Skeletal muscle tissue (tissue), 4 donors: ENCODE measurements around the gene MSANTD3. TPM values are rescaled to one million over a fixed set of nuclear protein-coding genes. Genes with fewer than 3 reads are reported as not detected.
"Not testable (repeated sequence)": the region's sequence is repeated elsewhere in the genome, so short reads cannot be mapped to it uniquely, and the experiment has no call there.

Experiments used
- H3K27ac ChIP-seq: one replicate; pipeline ENCODE4 v1.7.0; 2013; ENCODE audit warnings: mild to moderate bottlenecking, low read depth, low read length, inconsistent platforms
- H3K27me3 ChIP-seq, 3 donors: one replicate each; pipeline ENCODE4 v1.7.0; 2013; ENCODE audit warnings: low read length in 3 of 3; ENCODE audit not compliant: control insufficient read depth in 3 of 3, insufficient read depth in 3 of 3
- H3K36me3 ChIP-seq, 3 donors: one replicate each; pipeline ENCODE4 v1.7.0; 2013; ENCODE audit warnings: low read length in 3 of 3; ENCODE audit not compliant: control insufficient read depth in 3 of 3, insufficient read depth in 3 of 3
- H3K4me1 ChIP-seq, 3 donors: one replicate each; pipeline ENCODE4 v1.7.0; 2013; ENCODE audit warnings: low read length in 3 of 3, mild to moderate bottlenecking in 3 of 3; ENCODE audit not compliant: control insufficient read depth in 3 of 3, insufficient read depth in 3 of 3
- H3K4me3 ChIP-seq, 3 donors: one replicate each; pipeline ENCODE4 v1.7.0; 2013; ENCODE audit warnings: low read length in 3 of 3
- H3K9ac ChIP-seq, 3 donors: one replicate each; pipeline ENCODE4 v1.7.0; 2013; ENCODE audit warnings: low read length in 3 of 3, mild to moderate bottlenecking in 3 of 3, moderate library complexity in 2 of 3, low read depth in 1 of 3
- H3K9me3 ChIP-seq, 3 donors: one replicate each; pipeline ENCODE4 v1.7.0; 2013; ENCODE audit warnings: low read length in 3 of 3; ENCODE audit not compliant: control insufficient read depth in 3 of 3
- total RNA-seq: library from RNA; depleted of rRNA; stranded (reverse); fragments of >200 nt; gene quantifications from one replicate; pipeline ENCODE4 v1.2.3, GENCODE V29; 2014
- donor health status: Osteomylitis.

MSANTD3 gene, protein sequence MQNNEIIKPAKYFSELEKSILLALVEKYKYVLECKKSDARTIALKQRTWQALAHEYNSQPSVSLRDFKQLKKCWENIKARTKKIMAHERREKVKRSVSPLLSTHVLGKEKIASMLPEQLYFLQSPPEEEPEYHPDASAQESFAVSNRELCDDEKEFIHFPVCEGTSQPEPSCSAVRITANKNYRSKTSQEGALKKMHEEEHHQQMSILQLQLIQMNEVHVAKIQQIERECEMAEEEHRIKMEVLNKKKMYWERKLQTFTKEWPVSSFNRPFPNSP
- total RNA-seq, result 15.7 TPM

DNA sequence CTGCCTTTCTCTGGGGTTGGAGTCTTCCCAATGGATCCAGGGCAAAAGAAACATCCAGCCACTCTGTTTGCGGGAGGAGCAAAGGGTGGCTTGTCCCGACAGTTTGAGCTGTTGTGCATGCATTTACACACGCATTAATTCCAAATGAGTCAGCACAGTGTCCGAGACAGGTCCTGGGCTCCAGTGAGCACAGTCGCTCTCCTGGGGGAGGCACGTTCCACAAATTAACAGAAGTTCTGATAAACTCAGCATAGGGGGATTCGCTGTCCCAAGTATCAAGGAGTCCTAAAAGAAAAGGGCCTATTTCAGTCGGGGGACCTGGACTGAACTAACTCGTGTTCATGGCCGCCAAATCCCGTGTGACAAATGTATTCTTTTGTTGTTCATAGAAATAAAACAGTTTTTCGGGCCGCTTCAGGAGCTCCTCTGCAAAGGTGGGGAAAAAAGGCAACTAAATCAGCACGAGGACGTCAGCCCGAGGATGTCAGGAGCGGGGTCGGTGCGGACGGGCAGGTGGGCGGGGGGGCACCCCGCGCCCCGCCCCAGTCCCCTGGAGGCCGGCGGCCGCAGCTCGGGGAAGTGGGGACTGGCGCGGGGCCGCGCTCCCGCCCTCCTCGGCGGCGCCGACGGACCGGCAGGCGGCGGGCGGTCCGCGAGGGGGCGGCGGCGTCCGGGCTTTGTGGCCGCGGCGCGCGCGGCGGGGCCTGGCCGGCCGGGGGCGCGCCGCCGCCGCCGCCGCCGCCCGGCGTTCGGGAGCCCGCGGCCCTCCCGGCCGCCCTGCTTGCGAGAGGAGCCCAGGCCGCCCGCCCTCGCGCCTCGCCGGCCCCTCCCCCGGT lies at the start of gene MSANTD3:
MSANTD3 (plus strand) TSS at position 614 of the 836 bp plus-strand sequence. CDS start 14,796 bp downstream, outside the sequence.
- Histone ChIP-seq H3K4me3 (peak within 1 kb of the TSS; percentile 68 to 80 (median 79)), H3K9me3 (no peaks in the 10 kb centered on the region), H3K27me3 (no peaks in the 10 kb centered on the region), H3K9ac (peak within 1 kb of the TSS; percentile 82 to 85 (median 85)), H3K36me3 (no peaks in the 10 kb centered on the region), H3K27ac (peak within 1 kb of the TSS; percentile 77), H3K4me1 (peaks cover 20 to 28% (median 24%) of the 10 kb centered on the region in 3 donors)

DNA sequence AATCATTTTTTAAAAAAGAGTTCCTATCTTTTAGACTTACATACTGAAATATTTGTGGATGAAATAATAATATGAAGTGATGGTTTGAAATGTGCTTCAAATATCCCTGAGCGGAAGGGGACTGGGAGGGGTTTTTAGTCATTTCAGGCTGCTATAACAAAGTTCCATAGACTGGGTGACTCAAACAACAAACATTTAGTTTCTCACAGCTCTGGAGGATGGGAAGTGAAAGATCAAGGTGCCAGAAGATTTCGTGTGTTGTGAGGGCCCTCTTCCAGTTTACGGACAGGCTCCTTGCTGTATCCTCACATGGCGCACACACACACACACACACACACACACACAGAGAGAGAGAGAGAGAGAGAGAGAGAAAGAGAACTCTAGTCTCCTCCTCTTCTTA lies 47.1 kb upstream of the MSANTD3 start:
- Histone ChIP-seq H3K4me1 (no peaks in the 10 kb centered on the region), H3K36me3 (no peaks in the 10 kb centered on the region), H3K9me3 (peaks cover 0 to 4% (median 0%) of the 10 kb centered on the region in 3 donors), H3K27ac (no peak overlapping the region), H3K27me3 (no peaks in the 10 kb centered on the region), H3K4me3 (no peak overlapping the region), H3K9ac (no peak overlapping the region)

DNA sequence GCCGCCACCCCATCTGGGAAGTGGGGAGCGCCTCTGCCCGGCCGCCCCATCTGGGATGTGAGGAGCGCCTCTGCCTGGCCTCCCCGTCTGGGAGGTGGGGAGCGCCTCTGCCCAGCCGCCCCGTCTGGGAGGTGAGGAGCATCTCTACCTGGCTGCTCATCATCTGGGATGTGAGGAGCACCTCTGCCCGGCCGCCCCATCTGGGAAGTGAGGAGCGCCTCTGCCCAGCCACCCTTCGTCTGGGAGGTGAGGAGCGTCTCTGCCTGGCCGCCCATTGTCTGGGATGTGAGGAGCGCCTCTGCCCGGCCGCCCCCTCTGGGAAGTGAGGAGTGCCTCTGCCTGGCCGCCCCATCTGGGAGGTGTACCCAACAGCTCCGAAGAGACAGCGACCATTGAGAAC lies 34.0 kb upstream of the MSANTD3 start:
- not testable (repeated sequence) for H3K9ac ChIP-seq, H3K9me3 ChIP-seq, H3K4me1 ChIP-seq, H3K4me3 ChIP-seq, H3K27me3 ChIP-seq, H3K27ac ChIP-seq, H3K36me3 ChIP-seq

DNA sequence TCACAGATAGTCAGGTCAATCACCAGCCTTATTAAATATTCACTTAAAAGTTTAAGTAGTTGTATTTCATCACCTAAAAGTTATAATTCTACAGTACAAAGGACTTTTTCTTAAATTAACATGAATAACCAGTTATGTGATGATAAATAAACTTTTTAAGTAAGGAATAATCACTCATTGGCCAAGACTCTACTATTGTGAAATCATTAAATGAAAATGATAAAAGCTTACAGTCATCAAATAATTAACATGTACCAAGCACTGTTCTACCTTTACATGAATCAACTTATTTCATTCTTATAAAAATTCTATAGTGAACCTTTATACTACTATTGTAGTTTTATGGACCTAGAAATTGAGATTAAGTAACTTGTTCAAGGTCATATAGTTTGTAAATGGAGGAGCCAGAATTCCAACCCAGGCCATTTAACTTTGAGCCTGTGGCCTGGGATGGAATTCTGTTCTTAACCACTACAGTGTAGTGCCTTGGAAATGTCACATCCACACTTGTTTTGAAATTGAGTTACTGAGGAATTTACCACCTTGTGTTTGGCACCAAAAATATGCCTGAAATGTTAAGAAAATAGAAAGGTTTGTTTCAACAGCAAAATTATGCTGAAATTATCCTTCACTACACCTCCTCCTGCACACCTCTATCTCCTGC lies 32.8 kb upstream of the MSANTD3 start:
- H3K9ac ChIP-seq, result no peak overlapping the region
- H3K27me3 ChIP-seq, result no peaks in the 10 kb centered on the region
- H3K27ac ChIP-seq, result no peak overlapping the region
- no peak overlapping the region for H3K4me3 ChIP-seq
- no peaks in the 10 kb centered on the region for H3K9me3 ChIP-seq
- H3K36me3 ChIP-seq, result no peaks in the 10 kb centered on the region
- H3K4me1 ChIP-seq, result no peaks in the 10 kb centered on the region

DNA sequence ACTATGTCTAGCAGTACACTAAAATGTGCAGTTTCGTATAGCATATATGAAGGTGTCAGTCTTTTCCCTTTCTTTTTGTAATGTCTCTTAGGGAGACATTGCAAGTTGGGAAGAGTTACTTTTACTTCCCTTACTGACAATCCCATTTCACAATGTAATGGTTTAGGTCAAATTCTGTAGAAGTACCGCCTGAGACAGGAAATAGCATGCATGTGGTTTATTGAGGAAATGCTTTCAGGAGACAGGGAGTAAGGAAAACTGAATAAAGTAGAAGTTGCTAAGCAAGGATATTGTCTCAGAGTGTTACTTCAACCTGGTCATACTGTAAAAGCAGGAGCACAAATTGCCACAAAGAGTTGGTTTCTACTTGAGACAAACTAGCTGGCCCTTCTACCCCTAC lies 32.1 kb upstream of the MSANTD3 start:
- Histone ChIP-seq H3K27me3 (no peaks in the 10 kb centered on the region), H3K9me3 (no peaks in the 10 kb centered on the region), H3K4me3 (no peak overlapping the region), H3K9ac (no peak overlapping the region), H3K36me3 (no peaks in the 10 kb centered on the region), H3K27ac (no peak overlapping the region), H3K4me1 (no peaks in the 10 kb centered on the region)

DNA sequence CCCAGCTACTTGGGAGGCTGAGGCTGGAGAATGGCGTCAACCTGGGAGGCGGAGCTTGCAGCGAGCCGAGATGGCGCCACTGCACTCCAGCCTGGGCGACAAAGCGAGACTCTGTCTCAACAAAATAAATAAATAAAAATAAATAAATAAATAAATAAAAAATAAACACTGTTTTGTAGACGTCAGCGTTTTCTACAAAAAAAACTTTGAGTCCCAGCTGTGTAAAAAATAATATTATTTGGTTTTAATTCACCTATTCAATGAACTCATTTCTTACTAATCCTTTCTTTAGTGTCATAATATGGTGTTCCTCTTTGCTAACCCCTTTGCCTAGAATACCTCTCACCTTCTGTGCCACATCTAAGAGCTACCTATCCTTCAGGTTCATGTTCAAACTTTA lies 30.2 kb upstream of the MSANTD3 start:
- no peaks in the 10 kb centered on the region for H3K27me3 ChIP-seq
- H3K9ac ChIP-seq, result no peak overlapping the region

DNA sequence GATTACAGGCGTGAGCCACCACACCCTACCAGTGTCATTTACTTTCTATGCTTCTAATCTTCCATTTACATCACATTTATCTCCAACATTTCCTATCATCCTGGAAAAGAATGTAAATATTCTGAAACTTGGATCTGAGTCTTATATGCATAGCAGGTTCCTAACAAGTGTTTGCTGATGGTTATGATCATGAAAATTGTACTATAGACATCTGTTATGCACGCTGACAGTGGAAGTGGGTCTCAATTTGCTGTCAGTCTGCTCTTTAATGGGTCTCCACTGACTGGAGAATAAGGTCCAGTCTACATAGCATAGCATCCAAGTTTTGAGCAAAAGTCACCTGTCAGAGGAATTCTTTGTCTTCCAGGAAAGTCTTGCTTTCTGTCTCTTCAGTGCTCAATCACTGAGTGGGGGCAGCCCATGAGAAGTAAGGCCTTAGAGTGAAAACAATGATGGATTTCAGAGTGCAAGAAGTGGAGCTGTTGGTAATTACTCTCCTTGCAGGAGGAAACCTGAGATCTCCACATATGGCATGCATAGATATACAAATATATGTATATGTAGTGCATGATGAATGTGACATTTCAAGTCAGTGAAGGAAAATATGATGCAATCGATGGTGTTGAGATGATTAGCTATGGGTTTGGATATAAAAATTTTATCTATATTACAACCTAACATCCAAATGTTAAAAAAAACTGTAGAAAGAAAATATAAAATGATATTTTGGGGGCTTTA lies 29.2 kb upstream of the MSANTD3 start:
- no peak overlapping the region for H3K9ac ChIP-seq
- H3K4me1 ChIP-seq, result no peaks in the 10 kb centered on the region
- H3K36me3 ChIP-seq, result no peaks in the 10 kb centered on the region
- no peaks in the 10 kb centered on the region for H3K9me3 ChIP-seq
- no peak overlapping the region for H3K4me3 ChIP-seq
- H3K27ac ChIP-seq, result no peak overlapping the region
- no peaks in the 10 kb centered on the region for H3K27me3 ChIP-seq

More for the DNA sequence above, 30.2 kb upstream of the MSANTD3 start:
- no peaks in the 10 kb centered on the region for H3K9me3 ChIP-seq
- no peaks in the 10 kb centered on the region for H3K4me1 ChIP-seq
- H3K27ac ChIP-seq, result no peak overlapping the region
- H3K4me3 ChIP-seq, result no peak overlapping the region
- no peaks in the 10 kb centered on the region for H3K36me3 ChIP-seq

DNA sequence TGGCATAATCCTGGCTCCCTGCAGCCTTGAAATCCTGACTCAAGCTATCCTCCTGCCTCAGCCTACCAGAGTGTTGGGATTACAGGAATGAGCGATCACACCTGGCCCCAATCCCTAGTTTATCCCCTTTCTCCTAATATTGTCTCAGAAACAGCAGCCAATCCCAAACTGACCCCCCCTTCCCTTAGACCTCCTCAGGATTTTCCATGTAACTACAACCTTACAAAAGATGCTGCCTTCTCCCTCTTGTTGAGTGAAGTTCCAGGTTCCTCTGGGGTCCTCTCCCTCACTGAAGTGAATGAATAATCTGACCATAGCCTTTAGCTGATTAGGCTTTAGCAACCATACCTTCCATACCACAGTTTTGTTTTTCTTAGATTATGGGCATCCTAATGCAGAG lies 25.9 kb upstream of the MSANTD3 start:
- H3K9me3 ChIP-seq, result no peaks in the 10 kb centered on the region
- no peaks in the 10 kb centered on the region for H3K4me1 ChIP-seq
- H3K36me3 ChIP-seq, result no peaks in the 10 kb centered on the region
- H3K4me3 ChIP-seq, result no peak overlapping the region
- no peak overlapping the region for H3K27ac ChIP-seq
- no peak overlapping the region for H3K9ac ChIP-seq
- H3K27me3 ChIP-seq, result no peaks in the 10 kb centered on the region

DNA sequence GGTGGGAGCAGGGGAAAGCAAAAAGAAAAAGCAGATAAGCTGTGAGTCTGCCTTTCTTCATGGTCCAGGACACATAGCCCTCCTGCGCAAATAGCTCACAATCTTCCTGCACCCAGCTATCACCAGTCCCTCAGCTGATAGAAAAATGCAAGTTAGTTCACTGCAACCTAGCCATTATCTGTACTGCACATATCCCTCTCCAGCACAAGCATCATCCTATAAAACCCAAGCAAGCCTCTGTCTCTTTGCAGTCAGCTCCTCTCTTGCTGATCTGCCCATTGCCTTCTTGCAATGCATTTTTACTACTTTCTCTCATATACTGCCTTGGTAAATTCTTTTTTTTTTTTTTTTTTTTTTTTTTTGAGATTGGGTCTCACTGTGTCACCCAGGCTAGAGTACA lies 20.0 kb upstream of the MSANTD3 start:
- Histone ChIP-seq H3K27me3 (no peaks in the 10 kb centered on the region), H3K27ac (no peak overlapping the region), H3K9ac (no peak overlapping the region), H3K4me3 (no peak overlapping the region), H3K4me1 (peaks cover 3 to 10% (median 4%) of the 10 kb centered on the region in 3 donors), H3K36me3 (no peaks in the 10 kb centered on the region), H3K9me3 (peaks cover 0 to 2% (median 0%) of the 10 kb centered on the region in 3 donors)
